IMR-90 (cell line): ENCODE results near the gene LARP4B.

Experiments used
- CEBPB ChIP-seq: IDR thresholded peaks from 2 replicates; pipeline ENCODE4 v1.6.1; 2012; ENCODE audit warnings: low read depth, low read length, improper control_type of control experiment
- CHD1 ChIP-seq: IDR thresholded peaks from 2 replicates; pipeline ENCODE4 v1.6.1; 2012; ENCODE audit warnings: low read depth, low read length, improper control_type of control experiment
- CTCF ChIP-seq: conservative IDR thresholded peaks from 2 replicates; pipeline ENCODE4 v1.5.1; 2012; ENCODE audit warnings: mild to moderate bottlenecking, low read depth, low read length, improper control_type of control experiment
- ELK1 ChIP-seq: fragments of 150-350 bp; IDR thresholded peaks from 2 replicates; pipeline ENCODE4 v1.6.1; 2016; ENCODE audit warnings: low read depth, mild to moderate bottlenecking, low read length, moderate library complexity, borderline replicate concordance
- FOS ChIP-seq: fragments of 150-350 bp; IDR thresholded peaks from 2 replicates; pipeline ENCODE4 v1.6.1; 2016; ENCODE audit warnings: low read depth, low read length
- MAZ ChIP-seq: IDR thresholded peaks from 2 replicates; pipeline ENCODE4 v1.6.1; 2012; ENCODE audit warnings: low read depth, mild to moderate bottlenecking, low read length, improper control_type of control experiment, moderate library complexity, borderline replicate concordance
- POLR2A ChIP-seq: IDR thresholded peaks from 2 replicates; pipeline ENCODE4 v1.6.1; 2012; ENCODE audit warnings: mild to moderate bottlenecking, low read depth, low read length
- RAD21 ChIP-seq: IDR thresholded peaks from 2 replicates; pipeline ENCODE4 v1.6.1; 2012; ENCODE audit warnings: low read length, improper control_type of control experiment
- RFX5 ChIP-seq: IDR thresholded peaks from 2 replicates; pipeline ENCODE4 v1.8.0; 2012; ENCODE audit warnings: low read depth, mild to moderate bottlenecking, low read length, moderate library complexity
- SMC3 ChIP-seq: fragments of 150-350 bp; IDR thresholded peaks from 2 replicates; pipeline ENCODE4 v1.6.1; 2016; ENCODE audit warnings: low read depth, mild to moderate bottlenecking, antibody characterized with exemption, low read length, moderate library complexity
- USF2 ChIP-seq: fragments of 150-350 bp; IDR thresholded peaks from 2 replicates; pipeline ENCODE4 v1.6.1; 2017; ENCODE audit warnings: mild to moderate bottlenecking, antibody characterized with exemption, low read length, low read depth

GRCh38 chr10:850093-850492 lies 81.4 kb downstream of the LARP4B start:
- TF ChIP-seq POLR2A: no peak
- no peak for TF ChIP-seq CTCF
- no peak for TF ChIP-seq CEBPB
- no peak for TF ChIP-seq SMC3
- no peak for TF ChIP-seq CHD1
- TF ChIP-seq RAD21: no peak
- TF ChIP-seq RFX5: no peak
- TF ChIP-seq ELK1: no peak
- no peak for TF ChIP-seq MAZ
- no peak for TF ChIP-seq USF2
- TF ChIP-seq FOS: no peak
